ENCODE results near the gene LRCH1. TPM values are rescaled to one million over a fixed set of nuclear protein-coding genes. Genes with fewer than 3 reads are reported as not detected.

The LRCH1 gene
- total and polyA plus RNA-seq, 4 donors: 2.6 to 6.6 (median 3.4) TPM

DNA sequence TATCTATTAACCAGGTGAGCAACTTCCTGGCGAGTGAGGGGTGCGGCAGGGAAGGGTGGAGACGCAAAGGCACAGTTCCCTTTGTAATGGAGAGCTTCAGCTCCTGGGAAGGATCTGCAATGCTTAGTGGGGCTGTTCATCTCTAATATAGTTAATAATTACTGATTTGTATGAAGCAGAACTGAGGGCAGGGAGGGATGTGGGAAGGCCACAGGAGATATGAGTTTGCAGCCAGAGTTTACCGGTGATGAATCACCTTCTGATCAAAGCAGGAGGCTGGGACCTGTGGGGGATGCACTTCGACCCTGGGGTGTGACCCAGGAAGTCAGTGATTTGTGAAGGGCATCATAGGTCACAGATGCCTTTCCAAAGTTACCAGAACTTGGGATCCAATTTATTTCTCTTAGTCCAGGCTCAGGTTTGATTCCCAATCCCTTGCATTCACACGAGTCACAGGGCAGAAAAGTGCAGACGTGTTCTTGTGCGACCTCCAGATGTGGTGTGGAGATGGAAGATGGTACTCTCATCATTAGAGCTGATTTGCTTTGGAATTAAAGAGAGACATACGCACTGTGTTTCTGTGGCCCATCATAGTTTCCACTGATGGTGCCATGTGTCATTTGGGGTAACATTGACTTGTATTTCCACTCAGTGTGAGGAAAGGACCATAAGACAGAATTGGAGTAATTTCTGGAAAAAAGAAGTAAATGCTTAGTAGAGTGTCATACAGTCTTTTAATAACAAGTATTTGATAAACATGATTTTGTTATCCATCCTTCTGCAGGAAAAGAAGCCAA is 55.0 kb downstream of the LRCH1 start:
- no peak overlapping the region for H3K9ac ChIP-seq (ENCODE audit: low read depth in 1 of 2, low read length in 2 of 2)

More for the DNA sequence above, 55.0 kb downstream of the LRCH1 start:
- DNase-seq (ENCODE audit: low spot score): no peak
- no peaks in the 10 kb centered on the region for H3K27me3 ChIP-seq (ENCODE audit: control insufficient read depth in 4 of 4, insufficient read depth in 4 of 4, low read length in 3 of 4)
- no peaks in the 10 kb centered on the region for H3K36me3 ChIP-seq (ENCODE audit: control insufficient read depth in 4 of 4, insufficient read depth in 3 of 4, low read depth in 1 of 4, low read length in 3 of 4)
- no peak overlapping the region for H3K4me3 ChIP-seq (ENCODE audit: low read depth in 1 of 3, low read length in 3 of 3)
- H3K4me1 ChIP-seq (ENCODE audit: control insufficient read depth in 4 of 4, insufficient read depth in 4 of 4, low read length in 3 of 4): peaks cover 10 to 39% (median 18%) of the 10 kb centered on the region in 4 donors
- TF ChIP-seq YY1 (IDR thresholded peaks at IDR 0.05): peak; percentile 12
- peak; percentile 88 to 93 for TF ChIP-seq HNF4A (conservative IDR thresholded peaks at IDR 0.05)
- no peak for TF ChIP-seq FOXA2 (IDR thresholded peaks at IDR 0.05)
- TF ChIP-seq, protein P1, sequence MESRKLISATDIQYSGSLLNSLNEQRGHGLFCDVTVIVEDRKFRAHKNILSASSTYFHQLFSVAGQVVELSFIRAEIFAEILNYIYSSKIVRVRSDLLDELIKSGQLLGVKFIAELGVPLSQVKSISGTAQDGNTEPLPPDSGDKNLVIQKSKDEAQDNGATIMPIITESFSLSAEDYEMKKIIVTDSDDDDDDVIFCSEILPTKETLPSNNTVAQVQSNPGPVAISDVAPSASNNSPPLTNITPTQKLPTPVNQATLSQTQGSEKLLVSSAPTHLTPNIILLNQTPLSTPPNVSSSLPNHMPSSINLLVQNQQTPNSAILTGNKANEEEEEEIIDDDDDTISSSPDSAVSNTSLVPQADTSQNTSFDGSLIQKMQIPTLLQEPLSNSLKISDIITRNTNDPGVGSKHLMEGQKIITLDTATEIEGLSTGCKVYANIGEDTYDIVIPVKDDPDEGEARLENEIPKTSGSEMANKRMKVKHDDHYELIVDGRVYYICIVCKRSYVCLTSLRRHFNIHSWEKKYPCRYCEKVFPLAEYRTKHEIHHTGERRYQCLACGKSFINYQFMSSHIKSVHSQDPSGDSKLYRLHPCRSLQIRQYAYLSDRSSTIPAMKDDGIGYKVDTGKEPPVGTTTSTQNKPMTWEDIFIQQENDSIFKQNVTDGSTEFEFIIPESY (IDR thresholded peaks at IDR 0.05): no peak
- TF ChIP-seq RXRA (IDR thresholded peaks at IDR 0.05): peak; percentile 61 to 76
- peak; percentile 65 to 88 for TF ChIP-seq JUND (IDR thresholded peaks at IDR 0.05)
- TF ChIP-seq FOXA1 (IDR thresholded peaks at IDR 0.05): no peak
- no peak for TF ChIP-seq EGR1 (IDR thresholded peaks at IDR 0.05; ENCODE audit: low read depth in 2 of 2)
- peak; percentile 51 for TF ChIP-seq NR2F2 (IDR thresholded peaks at IDR 0.05)
- TF ChIP-seq, protein P2, sequence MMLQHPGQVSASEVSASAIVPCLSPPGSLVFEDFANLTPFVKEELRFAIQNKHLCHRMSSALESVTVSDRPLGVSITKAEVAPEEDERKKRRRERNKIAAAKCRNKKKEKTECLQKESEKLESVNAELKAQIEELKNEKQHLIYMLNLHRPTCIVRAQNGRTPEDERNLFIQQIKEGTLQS (IDR thresholded peaks at IDR 0.05): peak; percentile 43
- TF ChIP-seq SP1 (IDR thresholded peaks at IDR 0.05): peak; percentile 39
- TF ChIP-seq, protein P3, sequence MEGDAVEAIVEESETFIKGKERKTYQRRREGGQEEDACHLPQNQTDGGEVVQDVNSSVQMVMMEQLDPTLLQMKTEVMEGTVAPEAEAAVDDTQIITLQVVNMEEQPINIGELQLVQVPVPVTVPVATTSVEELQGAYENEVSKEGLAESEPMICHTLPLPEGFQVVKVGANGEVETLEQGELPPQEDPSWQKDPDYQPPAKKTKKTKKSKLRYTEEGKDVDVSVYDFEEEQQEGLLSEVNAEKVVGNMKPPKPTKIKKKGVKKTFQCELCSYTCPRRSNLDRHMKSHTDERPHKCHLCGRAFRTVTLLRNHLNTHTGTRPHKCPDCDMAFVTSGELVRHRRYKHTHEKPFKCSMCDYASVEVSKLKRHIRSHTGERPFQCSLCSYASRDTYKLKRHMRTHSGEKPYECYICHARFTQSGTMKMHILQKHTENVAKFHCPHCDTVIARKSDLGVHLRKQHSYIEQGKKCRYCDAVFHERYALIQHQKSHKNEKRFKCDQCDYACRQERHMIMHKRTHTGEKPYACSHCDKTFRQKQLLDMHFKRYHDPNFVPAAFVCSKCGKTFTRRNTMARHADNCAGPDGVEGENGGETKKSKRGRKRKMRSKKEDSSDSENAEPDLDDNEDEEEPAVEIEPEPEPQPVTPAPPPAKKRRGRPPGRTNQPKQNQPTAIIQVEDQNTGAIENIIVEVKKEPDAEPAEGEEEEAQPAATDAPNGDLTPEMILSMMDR (IDR thresholded peaks at IDR 0.05; ENCODE audit: low read depth, low read length, missing input control): no peak
- TF ChIP-seq HNF4G (IDR thresholded peaks at IDR 0.05): peak; percentile 68
- TF ChIP-seq, protein P4, sequence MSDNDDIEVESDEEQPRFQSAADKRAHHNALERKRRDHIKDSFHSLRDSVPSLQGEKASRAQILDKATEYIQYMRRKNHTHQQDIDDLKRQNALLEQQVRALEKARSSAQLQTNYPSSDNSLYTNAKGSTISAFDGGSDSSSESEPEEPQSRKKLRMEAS (IDR thresholded peaks at IDR 0.05): no peak
- TF ChIP-seq, protein P5, sequence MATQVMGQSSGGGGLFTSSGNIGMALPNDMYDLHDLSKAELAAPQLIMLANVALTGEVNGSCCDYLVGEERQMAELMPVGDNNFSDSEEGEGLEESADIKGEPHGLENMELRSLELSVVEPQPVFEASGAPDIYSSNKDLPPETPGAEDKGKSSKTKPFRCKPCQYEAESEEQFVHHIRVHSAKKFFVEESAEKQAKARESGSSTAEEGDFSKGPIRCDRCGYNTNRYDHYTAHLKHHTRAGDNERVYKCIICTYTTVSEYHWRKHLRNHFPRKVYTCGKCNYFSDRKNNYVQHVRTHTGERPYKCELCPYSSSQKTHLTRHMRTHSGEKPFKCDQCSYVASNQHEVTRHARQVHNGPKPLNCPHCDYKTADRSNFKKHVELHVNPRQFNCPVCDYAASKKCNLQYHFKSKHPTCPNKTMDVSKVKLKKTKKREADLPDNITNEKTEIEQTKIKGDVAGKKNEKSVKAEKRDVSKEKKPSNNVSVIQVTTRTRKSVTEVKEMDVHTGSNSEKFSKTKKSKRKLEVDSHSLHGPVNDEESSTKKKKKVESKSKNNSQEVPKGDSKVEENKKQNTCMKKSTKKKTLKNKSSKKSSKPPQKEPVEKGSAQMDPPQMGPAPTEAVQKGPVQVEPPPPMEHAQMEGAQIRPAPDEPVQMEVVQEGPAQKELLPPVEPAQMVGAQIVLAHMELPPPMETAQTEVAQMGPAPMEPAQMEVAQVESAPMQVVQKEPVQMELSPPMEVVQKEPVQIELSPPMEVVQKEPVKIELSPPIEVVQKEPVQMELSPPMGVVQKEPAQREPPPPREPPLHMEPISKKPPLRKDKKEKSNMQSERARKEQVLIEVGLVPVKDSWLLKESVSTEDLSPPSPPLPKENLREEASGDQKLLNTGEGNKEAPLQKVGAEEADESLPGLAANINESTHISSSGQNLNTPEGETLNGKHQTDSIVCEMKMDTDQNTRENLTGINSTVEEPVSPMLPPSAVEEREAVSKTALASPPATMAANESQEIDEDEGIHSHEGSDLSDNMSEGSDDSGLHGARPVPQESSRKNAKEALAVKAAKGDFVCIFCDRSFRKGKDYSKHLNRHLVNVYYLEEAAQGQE (IDR thresholded peaks at IDR 0.05): no peak
- no peak for TF ChIP-seq TAF1 (conservative IDR thresholded peaks at IDR 0.05)
- no peak for TF ChIP-seq GABPA (IDR thresholded peaks at IDR 0.05 in 1 of 2, conservative IDR thresholded peaks at IDR 0.05 in 1 of 2)
- TF ChIP-seq RAD21 (IDR thresholded peaks at IDR 0.05): peak; percentile 25 to 32
- peak overlapping the region; percentile 29 to 49 for H3K27ac ChIP-seq (ENCODE audit: low read depth in 1 of 2, low read length in 2 of 2)
- 66% methylated on average over 9 of the region's 9 CpGs for WGBS
- H3K9me3 ChIP-seq (ENCODE audit: control insufficient read depth in 4 of 4, low read length in 3 of 4): no peaks in the 10 kb centered on the region
